IMR-90 (cell line): Measurements from ENCODE around the gene KIF13A. TPM values are rescaled to one million over a fixed set of nuclear protein-coding genes. Genes with fewer than 3 reads are reported as not detected.

Experiments used
- ATAC-seq: fragments of 200-7000 bp; cut with Tn5 transposase; 2 replicates; pipeline ENCODE4 v1.9.1; 2020; ENCODE audit warnings: low read depth, mild to moderate bottlenecking, moderate library complexity
- BruUV-seq: library from RNA; stranded (reverse); fragments of 400-500 nt; replicated peaks from 2 replicates; lab custom pipeline; 2021; lab: Mats Ljungman, UMichigan
- CTCF ChIA-PET: fragments of 300-600 bp; formaldehyde crosslinking; extraction: SDS; loops from one replicate; lab custom pipeline; 2021; ENCODE audit warnings: antibody characterized with exemption; lab: Yijun Ruan, JAX
- POLR2A ChIA-PET: fragments of 300-600 bp; sonication (Branson Sonifier 250); formaldehyde crosslinking; loops from one replicate; lab custom pipeline; 2022; ENCODE audit warnings: antibody characterized with exemption; ENCODE audit not compliant: unreplicated experiment; lab: Charles Lee
- DNase-seq: peaks from one replicate; pipeline ENCODE4 v3.0.0; 2013
- H2AFZ ChIP-seq: replicated peaks from 2 replicates; pipeline ENCODE3; 2013; ENCODE audit warnings: low read length, mild to moderate bottlenecking; ENCODE audit not compliant: poor library complexity
- H2AK5ac ChIP-seq: 2 replicates; pipeline ENCODE4 v1.6.1; 2013; ENCODE audit warnings: low read depth, low read length, inconsistent platforms
- H2AK9ac ChIP-seq: replicated peaks from 2 replicates; pipeline ENCODE3; 2013; ENCODE audit warnings: mild to moderate bottlenecking, low read depth, low read length, moderate library complexity; ENCODE audit not compliant: poor library complexity
- H2BK120ac ChIP-seq: 2 replicates; pipeline ENCODE4 v1.6.1; 2013; ENCODE audit warnings: low read depth, low read length, inconsistent platforms
- H2BK15ac ChIP-seq: 3 replicates; pipeline ENCODE4 v1.6.1; 2013; ENCODE audit warnings: low read depth, low read length, inconsistent platforms
- H2BK20ac ChIP-seq: 2 replicates; pipeline ENCODE4 v1.6.1; 2013; ENCODE audit warnings: low read depth, mild to moderate bottlenecking, inconsistent platforms, low read length, moderate library complexity
- H2BK5ac ChIP-seq: 2 replicates; pipeline ENCODE4 v1.6.1; 2013; ENCODE audit warnings: mild to moderate bottlenecking, low read depth, low read length, inconsistent platforms; ENCODE audit not compliant: poor library complexity, severe bottlenecking
- H3K14ac ChIP-seq: replicated peaks from 2 replicates; pipeline ENCODE4 v1.6.1; 2013; ENCODE audit warnings: low read depth, low read length, inconsistent platforms
- H3K18ac ChIP-seq: 2 replicates; pipeline ENCODE4 v1.6.1; 2013; ENCODE audit warnings: low read depth, low read length, control low read depth
- H3K23ac ChIP-seq: 2 replicates; pipeline ENCODE4 v1.6.1; 2013; ENCODE audit warnings: low read depth, low read length, inconsistent platforms
- H3K27ac ChIP-seq: 2 replicates; pipeline ENCODE4 v1.5.1; 2013; ENCODE audit warnings: mild to moderate bottlenecking, control low read depth, low read length; ENCODE audit not compliant: insufficient read depth
- H3K27me3 ChIP-seq: 2 replicates; pipeline ENCODE4 v1.6.1; 2013; ENCODE audit warnings: low read length; ENCODE audit not compliant: control insufficient read depth, insufficient read depth
- H3K36me3 ChIP-seq: 2 replicates; pipeline ENCODE4 v1.6.1; 2013; ENCODE audit warnings: low read length, mixed read lengths; ENCODE audit not compliant: control insufficient read depth, insufficient read depth
- H3K4ac ChIP-seq: 2 replicates; pipeline ENCODE4 v1.6.1; 2013; ENCODE audit warnings: low read depth, low read length, inconsistent platforms
- H3K4me1 ChIP-seq: 2 replicates; pipeline ENCODE4 v1.6.1; 2013; ENCODE audit warnings: low read length, mixed read lengths; ENCODE audit not compliant: control insufficient read depth, insufficient read depth
- H3K4me2 ChIP-seq: 2 replicates; pipeline ENCODE4 v1.6.1; 2013; ENCODE audit warnings: low read depth, mild to moderate bottlenecking, control low read depth, low read length, moderate library complexity
- H3K4me3 ChIP-seq: 2 replicates; pipeline ENCODE4 v1.5.1; 2013; ENCODE audit warnings: low read depth, mild to moderate bottlenecking, control low read depth, low read length, moderate library complexity; ENCODE audit not compliant: insufficient read depth
- H3K56ac ChIP-seq: 2 replicates; pipeline ENCODE4 v1.6.1; 2013; ENCODE audit warnings: low read length, inconsistent platforms; ENCODE audit not compliant: insufficient read depth; ENCODE audit errors: extremely low read depth
- H3K79me1 ChIP-seq, 2 experiments: 2 replicates each; pipeline ENCODE4 v1.6.1; 2013; ENCODE audit warnings: low read length in 2 of 2, inconsistent platforms in 1 of 2, low read depth in 1 of 2
- H3K9ac ChIP-seq: 2 replicates; pipeline ENCODE4 v1.6.1; 2013; ENCODE audit warnings: low read depth, low read length, control low read depth
- H3K9me1 ChIP-seq: 2 replicates; pipeline ENCODE4 v1.6.1; 2013; ENCODE audit warnings: low read length, inconsistent platforms; ENCODE audit not compliant: insufficient read depth
- H3K9me3 ChIP-seq: 2 replicates; pipeline ENCODE4 v1.6.1; 2013; ENCODE audit warnings: low read length; ENCODE audit not compliant: control insufficient read depth, insufficient read depth
- H4K20me1 ChIP-seq: 2 replicates; pipeline ENCODE4 v1.6.1; 2013; ENCODE audit warnings: low read length, inconsistent platforms; ENCODE audit not compliant: insufficient read depth
- H4K5ac ChIP-seq: 2 replicates; pipeline ENCODE4 v1.6.1; 2013; ENCODE audit warnings: mild to moderate bottlenecking, low read depth, low read length, control low read depth
- H4K8ac ChIP-seq, 2 experiments: 2 replicates each; pipeline ENCODE4 v1.6.1; 2013; ENCODE audit warnings: low read depth in 2 of 2, low read length in 2 of 2, control low read depth in 1 of 2, inconsistent platforms in 1 of 2
- H4K91ac ChIP-seq: 2 replicates; pipeline ENCODE4 v1.6.1; 2013; ENCODE audit warnings: low read depth, low read length, inconsistent platforms; ENCODE audit not compliant: insufficient read depth
- BHLHE40 ChIP-seq: fragments of 150-350 bp; IDR thresholded peaks from 2 replicates; pipeline ENCODE4 v1.6.1; 2016; ENCODE audit warnings: mild to moderate bottlenecking, low read depth, low read length
- CEBPB ChIP-seq: IDR thresholded peaks from 2 replicates; pipeline ENCODE4 v1.6.1; 2012; ENCODE audit warnings: low read depth, low read length, improper control_type of control experiment
- CHD1 ChIP-seq: IDR thresholded peaks from 2 replicates; pipeline ENCODE4 v1.6.1; 2012; ENCODE audit warnings: low read depth, low read length, improper control_type of control experiment
- CTCF ChIP-seq: conservative IDR thresholded peaks from 2 replicates; pipeline ENCODE4 v1.5.1; 2012; ENCODE audit warnings: mild to moderate bottlenecking, low read depth, low read length, improper control_type of control experiment
- ELK1 ChIP-seq: fragments of 150-350 bp; IDR thresholded peaks from 2 replicates; pipeline ENCODE4 v1.6.1; 2016; ENCODE audit warnings: low read depth, mild to moderate bottlenecking, low read length, moderate library complexity, borderline replicate concordance
- FOS ChIP-seq: fragments of 150-350 bp; IDR thresholded peaks from 2 replicates; pipeline ENCODE4 v1.6.1; 2016; ENCODE audit warnings: low read depth, low read length
- MAFK ChIP-seq: IDR thresholded peaks from 2 replicates; pipeline ENCODE4 v1.6.1; 2012; ENCODE audit warnings: low read depth, low read length, improper control_type of control experiment
- MAZ ChIP-seq: IDR thresholded peaks from 2 replicates; pipeline ENCODE4 v1.6.1; 2012; ENCODE audit warnings: low read depth, mild to moderate bottlenecking, low read length, improper control_type of control experiment, moderate library complexity, borderline replicate concordance
- MXI1 ChIP-seq: IDR thresholded peaks from 2 replicates; pipeline ENCODE4 v1.6.1; 2012; ENCODE audit warnings: low read depth, mild to moderate bottlenecking, low read length, moderate library complexity, borderline replicate concordance
- NFE2L2 ChIP-seq: fragments of 150-350 bp; IDR thresholded peaks from 2 replicates; pipeline ENCODE4 v1.6.1; 2016; ENCODE audit warnings: low read depth, mild to moderate bottlenecking, low read length
- POLR2A ChIP-seq: IDR thresholded peaks from 2 replicates; pipeline ENCODE4 v1.6.1; 2012; ENCODE audit warnings: mild to moderate bottlenecking, low read depth, low read length
- RAD21 ChIP-seq: IDR thresholded peaks from 2 replicates; pipeline ENCODE4 v1.6.1; 2012; ENCODE audit warnings: low read length, improper control_type of control experiment
- RCOR1 ChIP-seq: IDR thresholded peaks from 2 replicates; pipeline ENCODE4 v1.6.1; 2012; ENCODE audit warnings: mild to moderate bottlenecking, low read length, improper control_type of control experiment; ENCODE audit not compliant: insufficient replicate concordance
- RFX5 ChIP-seq: IDR thresholded peaks from 2 replicates; pipeline ENCODE4 v1.8.0; 2012; ENCODE audit warnings: low read depth, mild to moderate bottlenecking, low read length, moderate library complexity
- SMC3 ChIP-seq: fragments of 150-350 bp; IDR thresholded peaks from 2 replicates; pipeline ENCODE4 v1.6.1; 2016; ENCODE audit warnings: low read depth, mild to moderate bottlenecking, antibody characterized with exemption, low read length, moderate library complexity
- USF2 ChIP-seq: fragments of 150-350 bp; IDR thresholded peaks from 2 replicates; pipeline ENCODE4 v1.6.1; 2017; ENCODE audit warnings: mild to moderate bottlenecking, antibody characterized with exemption, low read length, low read depth
- WGBS, 2 experiments: methylation state at CpG; one replicate each; pipeline versions ENCODE4 v1.1.5 to v1.1.7; 2013; ENCODE audit warnings: missing lambda C conversion rate in 2 of 2; ENCODE audit not compliant: insufficient read length in 1 of 2; ENCODE audit errors: extremely low coverage in 2 of 2; 5-methylcytosine and 5-hydroxymethylcytosine counted together
- dilution Hi-C: fragments of 300-500 bp; cut with HindIII; formaldehyde crosslinking; loops from one replicate; pipeline ENCODE4 v1.14.3; 2018; ENCODE audit warnings: low sequenced_read_pairs; ENCODE audit not compliant: unreplicated experiment
- in situ Hi-C: fragments of 300-500 bp; cut with MboI; formaldehyde crosslinking; loops from 3 replicates; pipeline ENCODE4 v1.14.3; 2019; ENCODE audit warnings: low sequenced_read_pairs, inconsistent platforms, mixed read lengths
- intact Hi-C: fragments of 100-400 bp; cut with micrococcal nuclease; formaldehyde crosslinking; loops from 2 replicates; pipeline ENCODE4 v1.10.0; 2022
- polyA plus RNA-seq, 3 experiments: library from polyadenylated mRNA; depleted of rRNA; stranded (reverse); fragments of >200 nt; gene quantifications; 2 replicates each; pipeline ENCODE4 v1.2.3, GENCODE V29; 2012; ENCODE audit warnings: low replicate concordance in 1 of 3
- total RNA-seq: library from RNA; depleted of rRNA; stranded (reverse); fragments of >200 nt; gene quantifications from 2 replicates; pipeline ENCODE4 v1.2.3, GENCODE V29; 2012

The KIF13A gene
- total and polyA plus RNA-seq, 2 of the 4 experiments (the other 2 are of a cell fraction): 23.3 to 51.8 TPM

GRCh38 chr6:17846762-17847161 lies 140.7 kb downstream of the KIF13A start:
- Histone ChIP-seq H4K20me1 (no peaks in the 10 kb centered on the region), H3K9ac (no peak overlapping the region), H2AK5ac (no peak overlapping the region), H3K27ac (no peak overlapping the region), H3K14ac (no peak overlapping the region), H4K5ac (no peak overlapping the region), H3K36me3 (peaks cover 22% of the 10 kb centered on the region), H3K56ac (no peak overlapping the region), H3K9me3 (no peaks in the 10 kb centered on the region), H3K23ac (no peak overlapping the region), H2AFZ (no peak overlapping the region), H3K4me3 (no peak overlapping the region), H2BK20ac (no peak overlapping the region), H3K4me2 (no peak overlapping the region), H2BK120ac (no peak overlapping the region), H3K4ac (no peak overlapping the region), H4K91ac (no peak overlapping the region), H2BK15ac (no peak overlapping the region), H3K9me1 (peaks cover 16% of the 10 kb centered on the region), H4K8ac (no peak overlapping the region), H3K18ac (no peak overlapping the region), H3K79me1 (peaks cover 13 to 39% of the 10 kb centered on the region in 2 experiments), H3K4me1 (peaks cover 11% of the 10 kb centered on the region), H3K27me3 (no peaks in the 10 kb centered on the region), H2BK5ac (no peak overlapping the region), H2AK9ac (no peak overlapping the region)
- no TSS peak for BruUV-seq
- no peak for ATAC-seq
- no peak for DNase-seq
- dilution Hi-C loops: no loop called here
- ChIA-PET CTCF (interaction anchor here (0.6 kb wide), 1 partner anchor 183 kb away, joined by 4 read pairs; no protein-coding TSS in a partner anchor), POLR2A (no interaction called here)
- intact Hi-C loops: no loop called here
- 100% methylated on average over 1 of the region's 4 CpGs; no CpG with 5 or more reads in 1 of the 2 experiments for WGBS, 2 experiments
- no peak for TF ChIP-seq RFX5
- no peak for TF ChIP-seq ELK1
- no peak for TF ChIP-seq CEBPB
- TF ChIP-seq RCOR1: no peak
- no peak for TF ChIP-seq FOS
- no peak for TF ChIP-seq NFE2L2
- TF ChIP-seq CTCF: no peak
- no peak for TF ChIP-seq SMC3
- TF ChIP-seq RAD21: no peak
- no peak for TF ChIP-seq CHD1
- no peak for TF ChIP-seq POLR2A
- TF ChIP-seq MAFK: no peak
- TF ChIP-seq USF2: no peak
- TF ChIP-seq BHLHE40: no peak
- TF ChIP-seq MXI1: no peak
- TF ChIP-seq MAZ: no peak
- in situ Hi-C loops: no loop called here
